ENCODE data around the gene RPL13. TPM values are rescaled to one million over a fixed set of nuclear protein-coding genes. Genes with fewer than 3 reads are reported as not detected.
"Not testable (repeated sequence)": the region's sequence is repeated elsewhere in the genome, so short reads cannot be mapped to it uniquely, and the experiment has no call there.

RPL13 gene
- total RNA-seq, 1 donor from 2014 or later, result 1,718 TPM

- DNase-seq (ENCODE audit: low spot score), result no peak
Measured at GRCh38 chr16:89576153-89577054, 15.9 kb downstream of the RPL13 start.

GRCh38 chr16:89577055-89577759 lies 16.7 kb downstream of the RPL13 start:
- no peak for DNase-seq (ENCODE audit: low spot score)

- no peak for DNase-seq (ENCODE audit: low spot score)
Measured at GRCh38 chr16:89579351-89579750, 18.9 kb downstream of the RPL13 start.

- no peak for DNase-seq (ENCODE audit: low spot score)
Measured at GRCh38 chr16:89581045-89581695, 20.7 kb downstream of the RPL13 start.

- no peak for DNase-seq (ENCODE audit: low spot score)
Measured at GRCh38 chr16:89581861-89582563, 21.5 kb downstream of the RPL13 start.

- DNase-seq (ENCODE audit: low spot score), result no peak
Measured at GRCh38 chr16:89582614-89583196, 22.2 kb downstream of the RPL13 start.

- DNase-seq (ENCODE audit: low spot score), result no peak
Measured at GRCh38 chr16:89583197-89583894, 22.9 kb downstream of the RPL13 start.

GRCh38 chr16:89583895-89584644 lies 23.6 kb downstream of the RPL13 start:
- no peak for DNase-seq (ENCODE audit: low spot score)

GRCh38 chr16:89584768-89585549 lies 24.5 kb downstream of the RPL13 start:
- DNase-seq (ENCODE audit: low spot score), result no peak

GRCh38 chr16:89586218-89586617 lies 25.7 kb downstream of the RPL13 start:
- no peak for DNase-seq (ENCODE audit: low spot score)

GRCh38 chr16:89586853-89587252 lies 26.4 kb downstream of the RPL13 start:
- no peak for DNase-seq (ENCODE audit: low spot score)

- not testable (repeated sequence) for DNase-seq (ENCODE audit: low spot score)
Measured at GRCh38 chr16:89587676-89588075, 27.2 kb downstream of the RPL13 start.

- DNase-seq (ENCODE audit: low spot score), result no peak
Measured at GRCh38 chr16:89588413-89589109, 28.1 kb downstream of the RPL13 start.

- no peak for DNase-seq (ENCODE audit: low spot score)
Measured at GRCh38 chr16:89589241-89589926, 28.9 kb downstream of the RPL13 start.

GRCh38 chr16:89593841-89594240 lies 33.4 kb downstream of the RPL13 start:
- DNase-seq (ENCODE audit: low spot score), result no peak

GRCh38 chr16:89595330-89596060 lies 35.0 kb downstream of the RPL13 start:
- no peak for DNase-seq (ENCODE audit: low spot score)

Measured in mesenteric fat pad (tissue), 1 donor.